ENCODE results near the gene RGCC. TPM values are rescaled to one million over a fixed set of nuclear protein-coding genes. Genes with fewer than 3 reads are reported as not detected.

The RGCC gene
- total and polyA plus RNA-seq, 3 donors from 2014 or later: 15.1 to 64.2 (median 26.5) TPM

- Histone ChIP-seq H3K36me3 (ENCODE audit: low read depth, missing control alignments) (no peaks in the 10 kb centered on the region), H3K27me3 (no peaks in the 10 kb centered on the region), H3K4me1 (peaks cover 6% of the 10 kb centered on the region), H3K27ac (no peak overlapping the region), H3K9me3 (no peaks in the 10 kb centered on the region), H3K4me3 (no peak overlapping the region)
- 82 to 89% methylated on average over 3 of the region's 3 CpGs for WGBS, 2 donors
- intact Hi-C loops (cut with DNase I; ENCODE audit: low total_unique reads): no loop called here
- no peak for DNase-seq
- TF ChIP-seq CTCF (IDR thresholded peaks at IDR 0.05) (no peak), POLR2A (IDR thresholded peaks at IDR 0.05) (no peak)
Observed at GRCh38 chr13:41490371-41491015, 33.1 kb downstream of the RGCC start.

- intact Hi-C loops (cut with DNase I; ENCODE audit: low total_unique reads): no loop called here
- Histone ChIP-seq H3K9me3 (no peaks in the 10 kb centered on the region), H3K36me3 (ENCODE audit: low read depth, missing control alignments) (no peaks in the 10 kb centered on the region), H3K4me1 (peaks cover 8% of the 10 kb centered on the region), H3K4me3 (no peak overlapping the region), H3K27ac (no peak overlapping the region), H3K27me3 (no peaks in the 10 kb centered on the region)
- no peak for DNase-seq
- TF ChIP-seq POLR2A (IDR thresholded peaks at IDR 0.05): no peak
- TF ChIP-seq CTCF (IDR thresholded peaks at IDR 0.05): no peak
Observed at GRCh38 chr13:41491436-41491835, 34.1 kb downstream of the RGCC start.

GRCh38 chr13:41492432-41493260 is 35.3 kb downstream of the RGCC start:
- H3K4me3 ChIP-seq: no peak overlapping the region
- WGBS, 2 donors: 81 to 82% methylated on average over 4 of the region's 4 CpGs
- intact Hi-C loops (cut with DNase I; ENCODE audit: low total_unique reads): no loop called here
- TF ChIP-seq CTCF (IDR thresholded peaks at IDR 0.05) (no peak), POLR2A (IDR thresholded peaks at IDR 0.05) (no peak)
- H3K27ac ChIP-seq: no peak overlapping the region
- H3K9me3 ChIP-seq: no peaks in the 10 kb centered on the region
- H3K4me1 ChIP-seq: peaks cover 8% of the 10 kb centered on the region
- no peaks in the 10 kb centered on the region for H3K36me3 ChIP-seq (ENCODE audit: low read depth, missing control alignments)
- DNase-seq: no peak
- no peaks in the 10 kb centered on the region for H3K27me3 ChIP-seq

GRCh38 chr13:41494202-41494601 is 36.9 kb downstream of the RGCC start:
- Histone ChIP-seq H3K9me3 (no peaks in the 10 kb centered on the region), H3K36me3 (ENCODE audit: low read depth, missing control alignments) (no peaks in the 10 kb centered on the region), H3K27ac (no peak overlapping the region), H3K4me1 (peaks cover 8% of the 10 kb centered on the region), H3K4me3 (no peak overlapping the region), H3K27me3 (no peaks in the 10 kb centered on the region)
- 68 to 77% methylated on average over 6 of the region's 6 CpGs for WGBS, 2 donors
- no peak for TF ChIP-seq CTCF (IDR thresholded peaks at IDR 0.05)
- intact Hi-C loops (cut with DNase I; ENCODE audit: low total_unique reads): no loop called here
- DNase-seq: no peak
